ENCODE results near the gene TMEM151A. TPM values are rescaled to one million over a fixed set of nuclear protein-coding genes. Genes with fewer than 3 reads are reported as not detected.

Gene TMEM151A
- total and polyA plus RNA-seq, 9 donors: 0.15 to 10.8 (median 0.24) TPM; not detected in 4

DNA sequence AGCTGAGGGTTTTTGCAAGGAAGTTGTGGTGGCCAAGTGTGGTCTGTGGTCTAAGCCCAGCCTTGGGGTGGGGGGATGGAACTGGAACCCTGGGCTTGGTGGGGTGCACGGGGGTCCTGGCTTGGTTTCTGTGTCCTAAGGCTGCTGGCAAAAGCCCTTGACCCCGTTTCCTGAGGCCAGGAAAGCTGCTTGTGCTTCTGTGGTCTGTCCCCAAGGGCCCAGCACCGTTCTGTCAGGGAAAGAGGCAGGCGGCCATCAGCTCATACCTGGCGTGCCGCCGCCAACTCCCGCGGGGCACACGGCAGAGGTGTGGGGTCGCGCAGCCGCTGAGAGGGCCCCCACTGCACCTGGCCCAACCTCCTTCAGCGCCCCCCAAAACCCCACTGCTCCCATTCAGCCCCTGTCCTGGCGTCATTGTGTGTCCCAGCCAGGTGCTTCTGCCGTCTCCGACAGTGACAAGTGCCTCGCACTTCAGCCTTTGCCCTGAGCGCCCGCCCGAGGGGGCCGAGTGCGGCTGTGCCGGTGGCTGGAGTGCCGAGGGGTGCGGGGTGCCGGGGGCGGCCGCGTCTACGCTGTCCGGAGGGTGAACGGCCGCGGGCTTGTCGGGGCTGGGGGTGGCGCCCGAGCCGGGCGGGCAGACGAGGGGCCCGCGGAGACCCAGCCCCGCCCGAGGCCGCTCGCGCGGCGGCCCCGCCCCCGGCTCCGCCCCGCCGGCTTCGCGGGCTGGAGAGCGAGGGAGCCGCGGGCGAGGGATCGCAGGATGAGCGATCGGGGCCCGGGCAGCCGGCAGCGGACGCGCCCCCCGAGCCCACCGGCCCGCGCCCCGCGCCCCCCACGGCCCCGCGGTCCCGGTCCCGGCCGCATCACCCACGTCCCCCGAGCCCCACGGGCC, 14.0 kb upstream of the TMEM151A start, which contains the start of gene CNIH2:
TSS of gene CNIH2 (plus strand) at position 705 of the 892 bp plus-strand sequence. CDS start 282 bp downstream, outside the sequence.
- WGBS, 3 donors: 9 to 19% (median 18%) methylated on average over 31 to 84 of the region's 84 CpGs
- Histone ChIP-seq H3K27ac (peak within 1 kb of the TSS; percentile 28 to 59), H3K9me3 (no peaks in the 10 kb centered on the region), H3K4me1 (ENCODE audit: insufficient read depth) (peaks cover 3% of the 10 kb centered on the region), H3K27me3 (no peaks in the 10 kb centered on the region), H3K4me3 (peak within 1 kb of the TSS; percentile 34), H3K36me3 (no peaks in the 10 kb centered on the region)
- no peak for TF ChIP-seq POLR2A (IDR thresholded peaks at IDR 0.05)
- TF ChIP-seq EP300 (IDR thresholded peaks at IDR 0.05): no peak
- TF ChIP-seq, protein P1, sequence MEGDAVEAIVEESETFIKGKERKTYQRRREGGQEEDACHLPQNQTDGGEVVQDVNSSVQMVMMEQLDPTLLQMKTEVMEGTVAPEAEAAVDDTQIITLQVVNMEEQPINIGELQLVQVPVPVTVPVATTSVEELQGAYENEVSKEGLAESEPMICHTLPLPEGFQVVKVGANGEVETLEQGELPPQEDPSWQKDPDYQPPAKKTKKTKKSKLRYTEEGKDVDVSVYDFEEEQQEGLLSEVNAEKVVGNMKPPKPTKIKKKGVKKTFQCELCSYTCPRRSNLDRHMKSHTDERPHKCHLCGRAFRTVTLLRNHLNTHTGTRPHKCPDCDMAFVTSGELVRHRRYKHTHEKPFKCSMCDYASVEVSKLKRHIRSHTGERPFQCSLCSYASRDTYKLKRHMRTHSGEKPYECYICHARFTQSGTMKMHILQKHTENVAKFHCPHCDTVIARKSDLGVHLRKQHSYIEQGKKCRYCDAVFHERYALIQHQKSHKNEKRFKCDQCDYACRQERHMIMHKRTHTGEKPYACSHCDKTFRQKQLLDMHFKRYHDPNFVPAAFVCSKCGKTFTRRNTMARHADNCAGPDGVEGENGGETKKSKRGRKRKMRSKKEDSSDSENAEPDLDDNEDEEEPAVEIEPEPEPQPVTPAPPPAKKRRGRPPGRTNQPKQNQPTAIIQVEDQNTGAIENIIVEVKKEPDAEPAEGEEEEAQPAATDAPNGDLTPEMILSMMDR (IDR thresholded peaks at IDR 0.05): no peak
- DNase-seq: peak in 3 of 5 donors; percentile 55 to 72 (median 58)
- intact Hi-C loops (cut with DNase I): no loop called here

DNA sequence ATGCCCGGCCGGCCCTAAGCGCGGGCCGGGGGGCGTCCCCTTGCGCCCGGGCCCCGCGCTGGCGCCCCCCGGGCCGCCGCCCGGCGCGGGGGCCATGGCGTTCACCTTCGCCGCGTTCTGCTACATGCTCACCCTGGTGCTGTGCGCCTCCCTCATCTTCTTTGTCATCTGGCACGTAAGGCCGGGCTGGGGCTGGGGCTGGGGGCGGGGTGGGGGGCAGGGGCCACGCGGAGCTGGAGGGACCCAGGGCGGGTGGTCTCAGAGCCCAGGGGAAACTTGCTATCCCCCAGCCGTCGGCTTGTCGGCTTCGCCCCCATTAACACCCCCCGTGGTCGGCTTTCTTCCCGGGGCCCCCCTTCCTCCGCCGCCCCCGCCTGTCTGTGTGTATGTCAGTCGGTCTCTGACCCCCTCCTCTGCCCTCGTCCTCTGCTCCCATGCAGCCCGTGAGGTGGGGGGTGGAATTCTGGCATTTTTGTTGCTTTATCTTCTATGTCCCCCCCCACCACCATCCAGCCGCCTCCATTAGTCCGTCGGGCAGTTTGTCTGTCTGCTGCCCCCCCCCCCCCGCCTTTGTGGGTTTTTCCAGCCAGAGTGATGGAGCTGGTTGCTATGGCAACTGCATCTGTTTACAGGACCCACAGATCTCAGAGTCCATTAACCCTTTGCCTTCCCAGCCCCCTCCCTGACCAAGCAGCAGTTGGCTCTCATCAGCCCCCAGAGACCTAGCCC, 13.2 kb upstream of the TMEM151A start:
- no peak for TF ChIP-seq POLR2A (IDR thresholded peaks at IDR 0.05)
- TF ChIP-seq, protein P1 (IDR thresholded peaks at IDR 0.05): no peak
- no peak for TF ChIP-seq EP300 (IDR thresholded peaks at IDR 0.05)
- Histone ChIP-seq H3K36me3 (no peaks in the 10 kb centered on the region), H3K4me1 (ENCODE audit: insufficient read depth) (peaks cover 5% of the 10 kb centered on the region), H3K9me3 (no peaks in the 10 kb centered on the region), H3K27me3 (no peaks in the 10 kb centered on the region), H3K4me3 (peak overlapping the region; percentile 34), H3K27ac (no peak overlapping the region)
- 2 to 6% (median 2%) methylated on average over 23 to 45 of the region's 45 CpGs for WGBS, 3 donors
- DNase-seq: peak in 2 of 5 donors; percentile 42 to 49
- intact Hi-C loops (cut with DNase I): no loop called here

DNA sequence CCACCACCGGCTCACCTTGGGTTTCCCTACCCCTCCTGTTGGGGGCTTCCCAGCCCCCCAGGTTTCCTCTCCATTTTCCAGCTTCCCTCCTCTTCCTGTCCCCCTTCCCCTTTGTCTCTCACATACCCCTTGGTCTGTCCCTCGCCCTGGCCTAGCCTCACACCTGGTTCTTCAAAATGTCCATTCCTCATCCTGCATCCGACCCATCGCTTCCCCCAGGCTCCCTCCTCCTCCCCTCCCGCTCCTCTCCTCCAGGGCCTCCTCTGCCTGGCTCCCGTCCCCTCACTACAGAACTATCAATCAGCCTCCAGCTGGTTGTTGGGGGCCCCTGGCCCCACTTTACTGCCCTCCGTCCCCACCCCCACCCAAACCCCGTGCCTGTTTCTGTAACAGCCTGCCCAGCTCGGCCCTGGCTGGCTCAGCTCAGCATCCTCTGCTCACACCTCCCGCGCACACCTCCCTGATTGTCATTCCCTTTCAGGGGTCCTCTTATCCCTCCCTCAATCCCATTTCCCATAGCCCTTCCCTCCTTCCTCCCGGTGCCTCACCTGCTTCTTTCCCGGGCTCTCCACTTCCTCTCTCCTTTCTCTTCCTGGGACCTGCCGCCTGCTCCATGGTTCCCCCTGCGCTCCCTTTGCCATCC, 12.5 kb upstream of the TMEM151A start:
- DNase-seq: peak in 1 of 5 donors; percentile 32
- Histone ChIP-seq H3K27ac (no peak overlapping the region), H3K36me3 (no peaks in the 10 kb centered on the region), H3K27me3 (no peaks in the 10 kb centered on the region), H3K4me3 (no peak overlapping the region), H3K9me3 (no peaks in the 10 kb centered on the region), H3K4me1 (ENCODE audit: insufficient read depth) (peaks cover 5% of the 10 kb centered on the region)
- TF ChIP-seq, protein P1 (IDR thresholded peaks at IDR 0.05): no peak
- no peak for TF ChIP-seq POLR2A (IDR thresholded peaks at IDR 0.05)
- intact Hi-C loops (cut with DNase I): no loop called here
- 66 to 77% (median 69%) methylated on average over 15 of the region's 15 CpGs for WGBS, 3 donors

DNA sequence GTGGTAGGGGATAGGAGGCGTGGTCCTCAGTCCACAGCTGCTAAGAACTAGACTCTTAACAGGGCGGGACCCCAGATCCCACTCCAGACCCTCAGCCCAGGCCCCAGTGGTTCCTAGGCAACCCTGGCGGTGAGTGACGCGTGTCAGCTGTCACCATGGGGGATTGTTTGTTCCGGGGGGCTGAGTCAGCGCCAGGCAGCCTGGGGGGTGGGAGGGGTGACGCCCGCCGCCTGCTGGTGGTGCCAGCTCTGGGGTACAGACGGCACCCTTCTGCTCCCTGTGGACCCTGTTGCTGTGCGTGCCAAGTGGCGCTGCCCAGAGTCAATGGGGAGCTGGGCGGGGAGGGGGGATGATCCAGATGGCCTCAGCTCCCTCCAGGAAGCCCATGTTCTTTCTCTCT, 11.3 kb upstream of the TMEM151A start:
- peak in 3 of 5 donors; percentile 28 to 54 (median 42) for DNase-seq
- peaks cover 5% of the 10 kb centered on the region for H3K4me1 ChIP-seq (ENCODE audit: insufficient read depth)
- intact Hi-C loops (cut with DNase I): loop anchor here in 2 of 4 donors (5.0 to 10.0 kb wide), 3 partner anchors 54 to 63 kb away; partner anchors contain the start of gene RIN1 (in 1 of the 2)

More for the DNA sequence above, 11.3 kb upstream of the TMEM151A start:
- Histone ChIP-seq H3K27me3 (no peaks in the 10 kb centered on the region), H3K9me3 (no peaks in the 10 kb centered on the region), H3K27ac (no peak overlapping the region), H3K36me3 (no peaks in the 10 kb centered on the region), H3K4me3 (no peak overlapping the region)
- TF ChIP-seq POLR2A (IDR thresholded peaks at IDR 0.05) (no peak), EP300 (IDR thresholded peaks at IDR 0.05) (no peak)
- TF ChIP-seq, protein P1 (IDR thresholded peaks at IDR 0.05): no peak
- 81 to 93% (median 86%) methylated on average over 14 of the region's 14 CpGs for WGBS, 3 donors

All from ovary (tissue), 9 donors.